GM21423 (cell line): ENCODE data around the gene GLB1L.
"Not testable (repeated sequence)": the region's sequence is repeated elsewhere in the genome, so short reads cannot be mapped to it uniquely, and the experiment has no call there.

Experiments used
- ATAC-seq: cut with Tn5 transposase; IDR thresholded peaks from one replicate; pipeline ENCODE4 v1.9.1; 2021; ENCODE audit warnings: mild to moderate bottlenecking, moderate library complexity; ENCODE audit not compliant: unreplicated experiment

The GLB1L gene

DNA sequence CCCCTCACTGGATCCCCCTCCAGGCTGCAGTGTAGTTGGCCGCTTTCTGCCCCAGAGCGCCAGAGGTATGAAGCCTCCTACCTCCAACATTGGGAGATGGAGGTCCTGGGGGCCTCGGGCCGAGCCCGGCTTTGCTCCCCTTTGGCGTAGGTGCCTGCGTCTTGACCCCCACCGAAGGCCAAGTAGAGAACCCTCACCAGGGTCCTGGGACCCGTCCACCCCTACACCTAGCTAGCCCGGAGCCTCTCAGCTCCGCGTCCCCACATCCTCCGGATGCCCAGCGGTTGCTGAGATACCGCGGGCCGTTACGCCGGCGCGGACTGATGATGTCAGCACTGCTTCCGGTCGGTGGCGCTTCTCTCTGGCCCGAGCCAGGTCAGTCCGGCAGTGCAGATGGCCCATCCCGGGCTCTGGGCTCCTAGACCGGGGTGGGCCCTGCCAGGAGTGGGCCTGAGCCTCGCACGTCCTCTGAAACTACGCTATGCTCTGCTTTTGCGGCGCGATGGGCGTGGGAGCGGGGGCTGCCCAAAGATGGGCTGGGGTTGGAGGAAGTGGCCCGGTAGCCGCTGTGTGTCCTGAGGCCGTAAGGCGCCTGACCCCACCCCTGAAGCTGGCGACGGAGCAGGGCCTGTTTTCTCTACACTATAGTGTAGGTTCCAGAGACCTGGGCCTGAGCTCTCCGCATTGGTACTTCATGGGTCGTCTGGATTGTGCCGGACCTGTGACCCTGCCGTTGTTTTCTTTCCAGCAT lies at the start of gene GLB1L, which contains the start of gene STK16:
TSS of gene GLB1L (minus strand) at position 297 of the 751 bp plus-strand sequence. CDS start 1,871 bp downstream, outside the sequence.
TSS of gene STK16 (plus strand) at position 332 of the 751 bp plus-strand sequence. CDS start 521 bp downstream, outside the sequence.
- ATAC-seq: peak; percentile 59

DNA sequence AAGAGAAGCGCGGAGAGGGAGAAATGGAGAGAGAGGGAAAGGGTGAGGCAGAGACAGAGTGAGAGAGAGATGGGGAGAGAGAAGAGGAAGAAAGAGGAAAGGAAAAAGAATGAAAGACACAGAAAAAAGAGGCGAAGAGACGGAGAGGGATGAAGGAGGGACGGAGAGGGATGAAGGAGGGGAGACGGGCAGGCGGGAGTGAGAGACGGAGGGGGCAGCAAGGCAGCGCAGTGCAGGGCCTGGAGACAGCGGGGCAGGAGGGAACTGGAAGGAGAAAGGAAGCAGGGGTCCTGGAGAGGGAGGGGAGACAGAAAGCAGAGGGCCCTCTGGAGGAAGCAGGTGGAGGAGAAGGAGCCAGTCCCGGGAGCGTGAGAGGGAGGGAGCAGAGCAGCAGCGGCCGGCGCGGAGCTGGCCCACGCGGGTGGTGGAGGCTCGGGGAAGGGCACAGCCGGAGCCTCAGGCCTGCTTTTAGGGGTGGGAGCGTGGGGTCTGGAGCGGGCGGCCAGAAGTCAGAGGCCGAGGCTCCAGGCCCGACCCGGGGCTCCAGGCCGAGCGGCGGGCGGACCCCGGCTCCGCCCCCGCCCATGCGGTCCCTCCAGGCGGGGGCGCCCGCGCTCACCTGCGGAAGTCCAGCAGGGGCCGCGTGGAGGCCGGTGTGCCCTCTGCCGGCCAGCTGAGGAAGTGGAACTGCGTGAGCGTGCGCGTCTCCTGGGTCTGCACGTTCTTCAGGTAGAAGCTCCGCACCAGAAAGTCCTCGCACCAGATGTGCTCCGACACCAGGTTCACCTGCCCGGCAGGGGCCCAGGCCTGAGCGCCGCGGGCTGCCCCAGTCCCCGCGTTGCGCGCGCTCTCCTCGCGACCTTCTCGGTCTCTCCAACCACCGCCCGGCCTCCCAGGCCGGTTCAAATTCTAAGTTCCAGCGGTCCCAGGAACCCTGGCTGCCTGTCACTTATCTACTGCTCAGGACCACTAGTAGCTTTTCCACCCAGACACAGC lies 49.4 kb upstream of the GLB1L start:
- ATAC-seq: peak; percentile 94

DNA sequence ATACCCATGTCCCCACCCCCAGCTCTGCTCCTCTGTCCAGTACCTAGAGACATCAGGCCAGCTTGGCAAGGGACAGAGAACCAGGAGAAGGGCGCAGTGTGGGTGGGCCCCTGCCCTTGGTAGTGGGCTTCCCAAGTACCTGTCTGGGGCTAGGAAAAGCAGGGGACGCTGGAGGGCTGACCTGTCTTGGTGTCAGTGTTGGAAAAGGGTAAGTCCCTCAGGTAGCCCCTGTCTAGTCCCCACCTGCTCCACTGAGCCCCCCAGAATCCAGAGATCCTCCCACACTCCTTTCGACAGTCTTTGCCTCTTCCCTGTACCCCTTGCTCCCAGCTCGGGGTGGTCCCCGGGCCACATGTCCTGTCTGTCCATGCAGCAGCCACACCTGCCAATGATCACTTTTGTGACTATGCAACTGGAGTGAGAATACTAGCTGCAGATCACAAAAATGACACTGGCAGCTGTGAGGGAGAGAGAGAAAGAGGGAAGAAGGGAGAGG lies 48.5 kb upstream of the GLB1L start:
- no peak for ATAC-seq

DNA sequence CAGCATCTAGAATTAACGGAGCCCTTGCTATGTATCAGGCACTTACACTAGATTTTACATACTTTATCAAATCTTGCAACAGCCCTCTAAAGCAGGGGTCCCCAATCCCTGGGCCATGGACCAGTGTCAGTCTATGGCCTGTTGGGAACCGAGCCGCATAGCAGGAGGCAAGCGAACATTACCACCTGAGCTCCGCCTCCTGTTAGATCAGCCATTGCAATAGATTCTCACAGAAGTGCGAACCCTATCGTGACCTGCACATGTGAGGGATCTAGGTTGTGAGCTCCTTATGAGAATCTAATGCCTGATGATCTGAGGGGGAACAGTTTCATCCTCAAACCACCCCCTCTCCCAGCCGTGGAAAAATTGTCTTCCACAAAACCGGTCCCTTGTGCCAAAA lies 47.4 kb upstream of the GLB1L start:
- ATAC-seq: no peak

DNA sequence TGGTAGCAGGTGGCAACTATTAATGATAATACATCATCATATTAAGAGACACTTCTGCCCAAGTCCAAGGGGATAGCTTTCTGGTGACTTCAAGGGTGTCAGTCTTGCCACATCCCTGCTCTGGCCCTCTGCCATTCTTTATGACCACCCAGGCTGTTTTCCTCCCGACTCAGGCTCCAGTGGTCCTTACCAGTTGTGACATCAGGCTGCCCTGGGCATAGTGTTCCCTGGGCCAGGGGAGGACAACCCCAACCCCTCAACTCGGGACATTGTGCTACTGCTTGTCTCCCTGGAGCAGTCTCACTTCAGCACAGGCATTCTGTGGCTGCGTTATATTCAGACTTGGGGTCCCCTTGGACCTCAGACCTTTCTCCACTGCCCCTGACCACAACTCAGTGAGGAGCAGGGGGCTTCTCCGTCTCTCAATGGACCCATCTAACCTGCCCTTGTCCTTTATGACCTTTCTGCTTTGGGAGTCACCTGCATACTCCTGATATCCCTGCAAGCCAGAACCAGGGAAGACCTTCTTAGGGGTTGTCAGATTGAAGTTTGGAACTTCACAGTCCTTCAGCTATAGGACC lies 46.8 kb upstream of the GLB1L start:
- no peak for ATAC-seq

DNA sequence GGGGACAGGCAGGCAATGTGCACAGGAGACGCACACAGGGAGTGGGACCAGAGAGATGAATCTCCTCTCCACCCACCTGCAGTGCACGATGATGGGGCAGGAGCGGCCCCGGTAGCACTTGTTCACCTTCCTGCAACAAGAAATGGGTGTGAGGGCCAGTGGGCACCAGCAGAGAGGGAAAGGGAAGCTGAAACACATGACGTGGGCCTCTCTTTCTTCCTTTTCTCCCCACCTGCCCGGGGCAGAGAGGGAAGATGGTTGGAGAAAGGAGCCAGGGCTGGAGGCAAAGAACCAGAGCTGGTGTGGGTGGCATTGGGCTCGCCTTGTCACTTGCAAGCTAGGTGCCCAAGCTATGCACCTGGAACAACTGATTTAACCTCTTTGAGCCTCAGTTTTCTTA lies 46.1 kb upstream of the GLB1L start:
- ATAC-seq: no peak

DNA sequence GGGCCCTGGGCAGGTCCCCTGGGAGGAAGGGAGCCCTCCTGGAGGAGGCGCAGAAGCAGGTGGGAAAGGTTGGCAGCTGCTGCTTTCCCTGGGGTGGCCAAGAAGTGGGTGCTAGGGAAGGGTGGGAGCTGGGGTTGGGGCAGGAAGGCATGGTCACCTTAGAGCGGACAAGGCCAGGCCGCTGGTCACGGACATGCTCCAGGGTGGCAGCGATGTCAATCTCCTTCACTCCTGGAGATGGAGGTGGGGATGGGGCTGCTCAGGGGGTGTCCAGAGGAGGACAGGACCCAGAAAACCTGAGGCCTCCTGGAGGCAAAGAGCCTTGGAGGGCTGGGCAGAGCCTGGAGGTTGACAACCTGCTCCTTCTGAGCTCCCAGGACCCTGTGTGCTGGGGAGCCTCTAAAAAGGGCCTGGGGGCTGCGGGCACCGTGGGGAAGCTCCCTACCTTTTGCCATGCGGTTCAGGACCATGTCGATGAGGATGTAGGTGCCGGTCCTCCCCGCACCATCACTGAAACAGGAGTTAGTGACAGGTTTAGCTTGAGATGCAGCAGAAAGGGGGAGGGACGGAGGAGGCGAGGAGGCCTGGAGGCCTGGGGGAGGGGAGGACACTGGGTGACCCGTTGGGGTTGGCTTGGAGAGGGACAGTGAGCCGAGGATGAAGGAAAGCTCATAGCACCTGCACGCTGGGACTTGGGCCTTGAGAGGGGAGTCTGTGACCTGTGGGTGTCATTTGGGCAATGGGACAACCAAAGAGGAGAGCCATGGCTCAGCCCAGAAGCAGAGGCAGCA lies 45.3 kb upstream of the GLB1L start:
- ATAC-seq: no peak

DNA sequence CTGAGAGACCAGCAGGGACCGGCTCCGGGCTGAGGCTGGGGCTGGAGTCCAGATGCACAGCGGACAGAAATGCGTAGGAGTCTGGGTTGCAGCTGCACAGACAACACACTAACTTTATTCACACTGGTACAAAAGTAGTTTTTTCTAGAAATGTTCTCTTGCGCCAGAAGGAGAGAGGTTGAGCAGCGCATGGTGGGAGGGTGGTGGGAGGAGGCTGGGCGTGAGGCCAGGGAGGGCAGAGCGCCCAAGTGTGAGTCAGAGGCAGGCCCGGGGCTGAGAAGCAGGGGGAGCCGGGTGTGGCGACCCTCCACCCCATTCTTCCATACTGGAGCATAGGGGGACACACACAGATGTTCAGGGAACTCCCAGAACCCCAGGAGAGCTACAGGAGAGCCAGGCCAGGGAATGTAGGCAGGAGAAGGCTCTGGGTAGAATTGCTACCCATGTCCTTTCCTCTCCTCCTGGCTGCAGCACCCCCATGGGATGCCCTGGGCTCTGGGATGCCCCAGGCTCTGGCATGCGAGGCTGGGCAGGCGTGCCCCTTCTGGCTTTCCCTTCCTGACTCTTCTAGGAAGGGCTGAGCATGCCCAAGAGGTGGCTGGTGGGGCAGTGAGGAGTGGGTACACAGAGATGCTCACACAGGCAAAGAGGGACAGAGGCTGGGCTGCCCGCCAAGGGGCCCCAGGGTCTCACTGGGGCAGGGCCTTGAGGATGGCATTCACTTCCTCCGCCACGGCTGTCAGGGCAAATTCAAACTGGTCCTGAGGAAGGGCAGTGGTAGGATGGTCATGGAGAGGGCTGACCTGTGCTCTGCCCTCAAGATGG lies 44.5 kb upstream of the GLB1L start:
- no peak for ATAC-seq

DNA sequence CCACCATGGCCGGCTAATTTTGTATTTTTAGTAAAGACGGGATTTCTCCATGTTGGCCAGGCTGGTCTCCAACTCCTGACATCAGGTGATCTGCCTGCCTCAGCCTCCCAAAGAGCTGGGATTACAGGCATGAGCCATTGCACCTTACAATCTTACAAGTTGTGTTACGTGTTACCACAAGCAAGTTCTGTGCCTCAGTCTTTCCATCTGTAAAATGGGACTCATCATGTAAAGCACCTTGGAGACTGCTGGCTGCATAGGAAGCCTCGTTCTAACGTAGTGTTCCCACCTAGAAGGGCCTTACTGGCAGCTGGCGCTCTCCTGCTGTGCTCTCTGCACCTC lies 43.9 kb upstream of the GLB1L start:
- no peak for ATAC-seq

DNA sequence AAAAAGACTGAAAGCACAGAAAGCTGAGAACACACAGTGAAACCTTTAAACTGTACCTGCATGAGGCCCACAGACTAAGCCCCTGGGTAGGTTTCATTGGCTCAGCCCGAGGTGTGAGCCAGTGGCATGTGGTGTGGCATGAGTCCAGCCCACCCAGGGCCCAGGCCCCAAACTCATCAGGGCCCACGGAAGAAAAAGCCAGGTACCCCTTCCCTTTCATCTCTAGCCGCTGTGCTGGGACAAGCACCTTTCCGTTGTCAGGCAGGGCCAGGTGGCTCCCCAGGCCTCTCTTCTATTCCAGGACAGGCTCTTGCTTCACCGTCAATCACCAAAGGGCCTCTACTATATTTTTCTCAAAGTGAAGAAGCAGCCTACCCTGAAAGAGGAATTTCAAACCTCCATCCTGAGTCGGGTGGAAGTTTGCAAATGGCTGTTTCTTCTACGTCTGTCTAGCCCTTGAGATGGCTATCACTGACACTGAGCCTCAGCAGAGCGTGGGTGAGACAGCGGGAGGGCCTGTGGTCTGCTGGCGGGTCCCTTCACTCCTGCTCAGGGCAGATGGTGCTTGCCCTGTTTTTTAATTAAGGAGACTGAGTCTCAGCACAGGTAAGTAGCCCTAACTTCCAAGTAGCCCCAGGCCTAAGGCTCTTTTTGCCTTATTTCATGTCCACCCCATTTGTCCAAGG lies 42.5 kb upstream of the GLB1L start:
- no peak for ATAC-seq

DNA sequence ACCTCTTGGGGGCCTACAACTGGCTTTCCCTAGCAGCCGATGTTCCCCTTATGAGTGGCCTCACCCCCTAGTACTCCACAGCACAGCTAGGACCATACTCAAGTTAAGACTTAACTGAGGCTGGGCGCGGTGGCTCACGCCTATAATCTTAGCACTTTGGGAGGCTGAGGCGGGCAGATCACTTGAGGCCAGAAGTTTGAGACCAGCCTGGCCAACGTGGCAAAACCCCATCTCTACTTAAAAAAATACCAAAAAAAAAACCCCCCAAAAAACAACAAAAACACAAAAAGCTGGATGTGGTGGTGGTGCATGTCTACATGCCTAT lies 41.8 kb upstream of the GLB1L start:
- ATAC-seq: not testable (repeated sequence)

DNA sequence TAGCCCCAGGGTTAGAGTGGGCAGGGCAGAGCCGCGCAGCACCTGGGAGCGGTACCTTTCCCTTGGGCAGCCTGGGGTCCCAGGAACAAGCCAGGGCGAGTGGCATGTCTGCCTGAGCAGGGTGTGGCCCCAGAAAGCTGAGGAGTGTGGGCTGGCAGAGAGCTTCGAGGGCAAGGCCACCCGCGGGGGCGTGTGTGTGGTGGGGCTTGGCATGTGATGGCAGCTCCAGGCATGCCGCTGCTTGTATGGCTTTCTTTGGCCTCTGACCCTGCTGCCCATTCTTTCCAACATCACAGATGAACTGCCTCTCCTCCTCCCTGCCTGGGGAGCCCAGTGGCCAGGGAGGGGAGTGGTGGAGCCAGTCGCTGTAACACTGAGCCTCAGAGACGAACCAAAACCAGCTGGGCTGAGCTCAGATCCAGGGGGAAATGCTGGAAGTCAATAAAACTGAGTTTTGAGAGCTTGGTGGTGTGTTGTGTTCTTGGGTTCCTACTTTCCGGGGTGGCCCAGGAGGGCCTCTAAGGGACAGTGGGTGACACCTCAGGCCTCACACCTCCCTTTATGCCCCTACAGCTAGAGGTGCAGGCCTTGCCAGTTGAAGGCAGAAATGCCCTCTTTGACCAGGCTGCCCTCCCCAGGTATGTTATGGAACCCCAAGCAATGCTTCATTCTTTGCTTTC lies 41.3 kb upstream of the GLB1L start:
- ATAC-seq: no peak

DNA sequence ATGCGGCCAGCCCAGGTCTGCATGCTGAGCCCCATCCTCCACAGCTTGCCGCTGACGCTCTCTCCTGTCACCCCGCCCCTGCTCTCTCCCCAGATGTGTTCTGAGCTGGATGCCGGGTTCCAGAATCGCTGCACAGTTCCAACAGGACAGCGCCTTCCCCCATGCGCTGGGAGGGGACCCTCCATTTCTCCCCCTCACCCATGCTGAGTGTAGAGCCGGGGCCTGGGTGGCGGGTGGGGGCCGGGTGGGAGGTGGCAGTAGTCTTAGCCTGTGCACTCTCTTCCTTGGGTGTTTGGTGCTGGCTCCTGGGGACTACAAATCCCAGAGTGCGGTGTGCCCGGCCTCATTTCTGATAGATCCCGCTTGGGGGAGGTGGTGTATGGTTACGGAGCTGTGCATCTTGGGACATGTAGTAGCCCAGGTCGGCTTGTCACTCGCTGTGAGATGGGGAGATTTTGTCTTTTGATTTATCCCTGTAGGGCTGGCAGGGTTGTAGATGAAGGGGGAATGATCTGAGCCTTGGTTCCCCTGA lies 40.7 kb upstream of the GLB1L start:
- no peak for ATAC-seq

DNA sequence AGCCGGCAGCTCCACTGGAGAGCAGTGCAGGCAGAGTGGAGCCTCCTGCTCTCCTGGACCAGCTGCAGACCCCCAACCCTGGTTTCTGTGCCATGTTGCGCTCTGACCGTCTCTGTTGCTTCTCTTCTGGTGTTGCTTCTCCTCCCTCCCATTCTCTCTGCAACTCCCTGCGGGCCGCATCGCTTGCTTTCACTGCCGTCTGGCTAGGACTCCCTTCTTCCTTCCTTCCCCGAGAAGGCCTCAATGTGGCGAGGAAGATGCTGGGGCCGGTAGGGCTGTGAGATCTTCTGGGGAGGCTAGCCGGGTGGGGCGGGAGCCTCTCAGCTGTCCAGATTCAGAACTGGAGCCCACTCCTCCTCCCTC lies 40.1 kb upstream of the GLB1L start:
- ATAC-seq: no peak

DNA sequence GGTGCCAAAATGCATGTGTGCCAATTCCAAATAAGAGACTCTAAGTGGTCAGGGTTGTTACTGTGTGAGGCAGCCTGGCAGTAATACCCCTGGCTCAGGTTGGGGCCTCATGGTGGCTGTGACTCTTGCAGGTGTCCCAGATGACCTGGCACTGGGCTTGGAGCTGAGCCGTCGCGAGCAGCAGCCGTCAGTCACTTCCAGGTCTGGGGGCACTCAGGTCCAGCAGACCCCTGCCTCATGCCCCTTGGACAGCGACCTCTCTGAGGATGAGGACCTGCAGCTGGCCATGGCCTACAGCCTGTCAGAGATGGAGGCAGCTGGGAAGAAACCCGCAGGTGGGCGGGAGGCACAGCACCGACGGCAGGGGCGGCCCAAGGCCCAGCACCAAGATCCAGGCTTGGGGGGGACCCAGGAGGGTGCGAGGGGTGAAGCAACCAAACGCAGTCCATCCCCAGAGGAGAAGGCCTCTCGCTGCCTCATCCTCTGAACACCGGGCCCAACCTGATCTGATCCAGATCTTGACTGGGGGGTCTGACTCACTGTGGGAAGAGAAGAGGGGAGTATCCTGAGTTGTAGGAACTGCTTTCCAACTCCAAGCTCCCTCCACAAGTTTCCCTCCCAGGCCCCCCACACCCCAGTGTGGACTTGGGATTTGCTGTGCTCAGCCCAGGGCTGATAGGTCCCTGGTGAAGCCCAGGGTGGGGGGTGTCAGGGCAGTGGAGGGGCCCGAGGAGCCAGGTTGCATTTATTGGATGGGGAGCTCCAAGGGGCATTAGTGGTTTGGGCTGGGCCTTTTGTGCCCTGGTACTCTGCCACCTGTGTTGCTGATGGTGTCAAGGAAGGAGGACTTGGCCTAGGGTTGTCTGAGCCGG lies 39.5 kb upstream of the GLB1L start:
- no peak for ATAC-seq

DNA sequence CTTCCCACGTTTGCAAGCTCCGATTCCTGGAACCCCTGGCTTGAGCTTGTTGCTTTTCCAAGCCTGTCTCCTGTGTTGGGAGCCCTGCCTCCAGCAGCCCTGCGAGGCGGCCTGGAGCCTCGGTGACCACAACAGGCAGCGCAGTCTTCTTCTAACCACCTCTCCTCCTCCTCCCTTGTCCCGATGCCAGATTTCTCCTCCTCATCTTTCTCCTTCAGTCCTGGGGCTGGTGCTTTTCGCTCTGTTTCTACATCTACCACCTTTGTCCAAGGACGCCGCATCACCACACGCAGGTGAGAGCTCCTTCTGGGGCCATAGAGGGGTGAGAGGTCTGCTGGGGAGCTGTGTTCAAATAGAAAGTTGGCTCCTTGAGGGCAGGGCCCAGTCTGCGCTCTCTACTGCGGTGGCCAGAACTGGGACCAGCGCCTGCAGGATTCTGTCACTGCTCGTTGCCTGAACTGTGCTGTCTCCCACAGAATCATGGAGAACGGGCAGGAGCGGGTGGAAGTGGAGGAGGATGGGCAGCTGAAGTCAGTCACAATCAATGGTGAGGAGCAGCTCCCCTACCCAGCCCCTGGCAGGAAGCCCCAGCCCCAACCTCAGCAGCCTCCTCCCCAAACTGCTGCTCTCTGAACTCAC lies 37.8 kb upstream of the GLB1L start:
- no peak for ATAC-seq

DNA sequence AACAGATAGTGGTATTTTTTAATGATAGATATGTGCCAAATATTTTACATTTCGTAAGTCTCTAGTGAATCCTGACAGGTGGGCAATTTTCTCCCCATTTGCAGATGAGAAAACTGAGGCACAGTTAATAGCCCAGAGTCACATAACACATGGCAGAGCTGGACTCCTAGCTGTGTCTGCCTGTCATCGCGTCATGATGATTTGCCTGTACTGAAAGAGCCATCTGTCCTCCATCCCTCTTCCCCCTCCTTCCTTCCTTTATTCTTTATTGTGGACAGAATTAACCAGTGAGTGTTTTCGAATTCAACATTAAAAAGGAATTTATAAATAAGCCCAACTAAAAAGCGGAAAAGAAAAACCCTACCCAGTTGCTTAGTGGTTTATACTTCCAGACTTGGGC lies 37.1 kb upstream of the GLB1L start:
- no peak for ATAC-seq
